SK-N-SH (cell line): Measurements from ENCODE around the gene KRTAP5-3.

Experiments used
- CHD2 ChIP-seq: fragments of 150-350 bp; IDR thresholded peaks from 2 replicates; pipeline ENCODE4 v1.6.1; 2018; ENCODE audit warnings: low read length; ENCODE audit not compliant: partially characterized antibody
- EP300 ChIP-seq, 2 experiments: IDR thresholded peaks; 2 replicates each; pipeline versions ENCODE4 v1.4.0 to v1.6.1; 2012; ENCODE audit warnings: borderline replicate concordance in 1 of 2, low read depth in 1 of 2, low read length in 1 of 2
- TF ChIP-seq, protein P1 (sequence below): fragments of 200-600 bp; sonication (generic); IDR thresholded peaks from 2 replicates; pipeline ENCODE4 v1.6.1; 2017; ENCODE audit warnings: antibody characterized with exemption, mild to moderate bottlenecking, moderate library complexity

DNA sequence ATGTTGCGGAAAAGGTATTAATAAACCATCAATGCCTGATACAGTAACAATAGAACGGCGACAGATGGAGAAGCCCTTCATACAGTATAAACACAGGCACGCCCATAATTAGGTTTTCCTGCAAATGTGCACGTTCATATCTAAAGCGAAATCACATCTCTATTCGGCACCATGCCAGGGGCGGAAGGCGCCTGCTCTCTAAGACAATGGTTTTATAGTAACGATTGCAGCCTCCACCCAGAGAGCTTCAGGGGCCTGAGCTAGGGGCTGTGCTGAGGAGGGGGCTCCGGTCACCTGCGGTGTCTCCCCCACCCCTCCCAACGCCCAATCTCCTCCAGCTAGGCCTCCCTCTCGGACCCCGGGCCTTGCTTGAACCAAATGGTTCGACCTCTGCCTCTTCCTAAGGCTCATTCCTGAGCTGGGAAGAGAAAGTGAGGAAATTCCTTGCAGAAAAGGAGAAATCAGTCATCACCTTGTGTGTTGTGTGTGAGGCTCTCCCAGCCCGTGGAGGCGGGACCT lies 30.9 kb upstream of the KRTAP5-3 start:
- TF ChIP-seq, protein P1, sequence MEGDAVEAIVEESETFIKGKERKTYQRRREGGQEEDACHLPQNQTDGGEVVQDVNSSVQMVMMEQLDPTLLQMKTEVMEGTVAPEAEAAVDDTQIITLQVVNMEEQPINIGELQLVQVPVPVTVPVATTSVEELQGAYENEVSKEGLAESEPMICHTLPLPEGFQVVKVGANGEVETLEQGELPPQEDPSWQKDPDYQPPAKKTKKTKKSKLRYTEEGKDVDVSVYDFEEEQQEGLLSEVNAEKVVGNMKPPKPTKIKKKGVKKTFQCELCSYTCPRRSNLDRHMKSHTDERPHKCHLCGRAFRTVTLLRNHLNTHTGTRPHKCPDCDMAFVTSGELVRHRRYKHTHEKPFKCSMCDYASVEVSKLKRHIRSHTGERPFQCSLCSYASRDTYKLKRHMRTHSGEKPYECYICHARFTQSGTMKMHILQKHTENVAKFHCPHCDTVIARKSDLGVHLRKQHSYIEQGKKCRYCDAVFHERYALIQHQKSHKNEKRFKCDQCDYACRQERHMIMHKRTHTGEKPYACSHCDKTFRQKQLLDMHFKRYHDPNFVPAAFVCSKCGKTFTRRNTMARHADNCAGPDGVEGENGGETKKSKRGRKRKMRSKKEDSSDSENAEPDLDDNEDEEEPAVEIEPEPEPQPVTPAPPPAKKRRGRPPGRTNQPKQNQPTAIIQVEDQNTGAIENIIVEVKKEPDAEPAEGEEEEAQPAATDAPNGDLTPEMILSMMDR = no peak
- TF ChIP-seq CHD2 (peak; percentile 70), EP300 (IDR thresholded peaks at IDR 0.05; ENCODE audit: borderline replicate concordance in 1 of 2, low read depth in 1 of 2, low read length in 1 of 2) (peak in 1 of 2 experiments; percentile 83; a peak in 2 of 4 replicates)
